Stimulated activated CD8-positive, alpha-beta memory T cell treated with anti-CD3 and anti-CD28 coated beads, Interleukin-7, amount 100 ng/mL, for 24 hours (primary cell): ENCODE results near the gene RNF157.
A peak's percentile ranks its signal among the peaks of the same experiment; 100 is the strongest.
"Not testable (repeated sequence)": the region's sequence is repeated elsewhere in the genome, so short reads cannot be mapped to it uniquely, and the experiment has no call there.

Source experiments
- DNase-seq: peaks from one replicate; pipeline ENCODE4 v3.0.0-alpha.2; 2020; ENCODE audit warnings: low read depth

Gene RNF157

GRCh38 chr17:76189247-76189646, 51.0 kb downstream of the RNF157 start:
- DNase-seq: no peak

GRCh38 chr17:76188213-76189016, 51.9 kb downstream of the RNF157 start:
- DNase-seq: no peak

DNA sequence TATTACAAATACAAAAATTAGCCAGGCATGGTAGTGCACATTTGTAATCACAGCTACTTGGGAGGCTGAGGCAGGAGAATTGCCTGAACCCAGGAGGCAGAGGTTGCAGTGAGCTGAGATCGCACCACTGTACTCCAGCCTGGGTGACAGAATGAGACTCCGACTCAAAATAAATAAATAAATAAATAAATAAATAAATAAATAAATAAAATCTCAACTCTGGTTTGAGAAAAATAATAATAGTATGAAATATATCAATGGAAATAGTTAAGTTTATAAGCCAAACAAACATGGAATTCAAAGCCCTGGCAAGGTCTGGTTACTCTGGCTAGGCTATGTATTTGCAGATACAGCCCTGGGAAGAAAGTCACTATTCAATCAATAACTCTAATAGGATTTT, 53.5 kb downstream of the RNF157 start:
- DNase-seq: not testable (repeated sequence)

DNA sequence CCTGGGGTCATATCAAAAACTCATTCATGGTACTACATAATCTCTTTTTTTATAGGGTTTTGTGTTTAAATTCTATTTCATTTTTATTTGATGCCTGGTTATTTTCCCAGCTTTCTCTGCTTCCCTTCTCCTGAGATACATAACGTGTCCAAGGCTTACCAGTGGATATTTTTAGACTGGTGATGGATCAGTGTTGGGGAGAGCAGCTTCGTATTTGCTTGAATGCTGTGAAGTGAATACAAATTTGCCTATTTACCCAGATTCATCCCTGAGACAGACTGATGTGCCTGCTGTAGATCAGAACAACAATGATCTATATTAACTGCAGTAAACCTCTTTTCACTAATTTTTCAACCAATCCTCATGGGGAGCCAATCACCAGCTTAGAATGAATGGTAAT, 56.0 kb downstream of the RNF157 start:
- no peak for DNase-seq

GRCh38 chr17:76182016-76182764, 58.1 kb downstream of the RNF157 start:
- peak; percentile 95 for DNase-seq

DNA sequence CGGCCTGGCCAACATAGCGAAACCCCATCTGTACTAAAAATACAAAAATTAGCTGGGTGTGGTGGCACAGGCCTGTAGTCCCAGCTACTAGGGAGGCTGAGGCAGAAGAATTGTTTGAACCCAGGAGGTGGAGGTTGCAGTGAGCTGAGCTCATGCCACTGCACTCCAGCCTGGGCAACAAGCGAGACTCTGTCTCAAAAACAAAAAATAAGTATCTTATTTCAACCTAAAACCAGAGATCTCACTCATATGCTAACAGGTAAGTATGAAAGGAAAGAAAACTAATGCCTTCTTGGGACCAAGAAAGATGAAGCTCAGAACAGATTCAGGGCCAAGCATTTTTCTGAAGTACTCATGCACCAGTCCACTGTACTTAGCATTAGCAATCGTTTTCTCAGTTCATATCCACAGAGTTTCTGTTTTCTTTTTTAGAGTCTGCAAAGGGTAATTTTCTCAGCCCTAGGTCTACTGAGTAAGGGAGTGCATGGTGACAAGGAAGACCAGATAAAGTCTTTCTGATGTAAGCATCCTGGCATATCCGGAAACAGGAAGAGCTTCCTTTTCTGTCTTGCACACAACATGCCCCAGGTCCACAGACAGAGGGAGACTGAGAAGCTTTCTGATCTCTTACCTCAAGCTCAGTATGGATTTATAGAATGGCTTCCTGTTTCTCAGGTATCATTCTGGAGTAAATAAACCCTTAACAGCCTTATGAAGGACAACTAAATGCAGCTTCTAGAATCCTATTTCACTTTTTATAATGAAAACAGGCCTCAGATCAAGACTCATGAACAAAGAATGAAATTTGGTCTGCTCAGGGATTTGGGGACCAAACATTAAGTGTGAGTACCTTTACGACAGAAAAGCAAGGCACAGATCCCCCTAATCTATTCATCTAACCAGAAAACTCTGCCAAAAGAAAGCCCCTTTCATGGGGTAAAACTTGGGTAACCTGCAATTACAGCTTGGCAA, 60.5 kb downstream of the RNF157 start:
- no peak for DNase-seq

- DNase-seq: no peak
These were observed 62.2 kb downstream of the RNF157 start for GRCh38 chr17:76178124-76178523.

GRCh38 chr17:76176701-76177574, 63.4 kb downstream of the RNF157 start:
- DNase-seq: no peak

DNA sequence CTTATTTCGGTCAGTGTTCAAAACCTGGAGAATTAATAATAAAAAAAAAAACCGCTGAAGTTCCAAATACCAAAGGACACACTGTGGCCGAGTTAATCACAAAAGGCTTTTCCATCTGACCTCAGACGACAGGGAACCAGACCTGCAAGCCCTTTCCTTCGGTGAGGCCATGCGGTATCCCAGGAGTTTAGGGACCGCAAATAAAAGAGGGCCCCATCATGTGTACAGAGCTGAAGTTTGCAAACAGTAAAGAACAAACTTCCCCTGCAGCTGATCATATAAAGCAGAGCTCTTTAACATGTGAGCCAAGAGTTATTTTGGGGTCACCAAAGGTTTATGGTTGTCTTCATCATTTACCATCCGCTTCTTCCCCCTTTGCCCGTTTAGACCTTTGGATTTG, 66.3 kb downstream of the RNF157 start:
- DNase-seq: no peak

- no peak for DNase-seq
These were observed 66.8 kb downstream of the RNF157 start for GRCh38 chr17:76173474-76173873.

GRCh38 chr17:76171706-76172105, 68.6 kb downstream of the RNF157 start:
- DNase-seq: no peak

GRCh38 chr17:76170114-76170513, 70.2 kb downstream of the RNF157 start:
- DNase-seq: no peak

DNA sequence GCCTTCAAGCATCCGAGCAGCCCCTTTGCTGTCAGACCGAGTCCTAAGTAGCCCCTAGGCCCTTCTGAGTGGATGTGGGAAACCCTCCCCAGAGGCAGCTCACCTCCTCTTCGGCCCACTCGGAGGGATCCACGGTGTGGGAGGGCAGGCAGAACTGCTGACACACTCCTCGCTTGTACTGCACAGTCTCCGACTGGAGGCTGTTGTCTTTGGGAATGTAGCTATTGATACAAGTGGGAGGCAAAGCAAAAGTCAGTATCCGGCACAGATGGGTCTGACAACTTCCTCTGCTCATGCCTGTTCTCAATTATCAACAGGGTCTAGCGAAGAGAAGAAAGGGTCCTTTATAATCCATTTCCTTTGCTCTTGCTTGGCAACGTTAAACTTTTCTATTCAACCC, 73.4 kb downstream of the RNF157 start:
- no peak for DNase-seq

- no peak for DNase-seq
These were observed 74.1 kb downstream of the RNF157 start for GRCh38 chr17:76166168-76166567.

- no peak for DNase-seq
These were observed 76.0 kb downstream of the RNF157 start for GRCh38 chr17:76164331-76164730.

- DNase-seq: no peak
These were observed 76.4 kb downstream of the RNF157 start for GRCh38 chr17:76163919-76164318.

DNA sequence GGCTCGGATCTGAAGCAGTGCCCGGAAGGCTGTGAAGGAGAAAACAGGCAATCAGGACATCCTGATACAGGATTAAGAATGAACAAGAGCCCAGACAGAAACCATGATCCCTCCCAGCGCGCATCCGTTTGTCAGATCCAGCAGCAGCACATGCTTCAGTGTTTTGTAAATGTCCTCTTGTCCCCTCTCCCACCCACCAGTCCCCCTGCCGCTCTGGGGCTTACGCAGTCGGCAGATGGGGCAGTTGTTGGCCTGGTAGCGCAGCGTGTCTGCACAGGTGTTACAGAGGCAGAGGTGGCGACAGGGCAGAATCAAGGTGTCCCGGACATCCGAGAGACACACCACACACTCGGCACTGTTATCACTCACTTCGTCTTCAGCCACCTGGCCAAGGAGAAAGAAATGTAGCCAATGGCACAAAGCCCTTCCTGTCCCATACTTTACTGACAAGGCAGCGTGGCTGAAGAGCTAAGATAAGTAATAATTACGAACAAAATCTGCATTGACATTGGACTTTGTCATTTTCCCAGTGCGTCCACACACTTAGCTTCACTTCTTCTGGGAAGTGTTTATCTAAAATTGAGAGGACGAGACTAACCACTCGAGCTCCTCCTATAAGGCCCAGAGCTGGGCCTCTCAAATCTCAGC, 78.5 kb downstream of the RNF157 start:
- DNase-seq: no peak

GRCh38 chr17:76160896-76161528, 79.3 kb downstream of the RNF157 start:
- DNase-seq: no peak

DNA sequence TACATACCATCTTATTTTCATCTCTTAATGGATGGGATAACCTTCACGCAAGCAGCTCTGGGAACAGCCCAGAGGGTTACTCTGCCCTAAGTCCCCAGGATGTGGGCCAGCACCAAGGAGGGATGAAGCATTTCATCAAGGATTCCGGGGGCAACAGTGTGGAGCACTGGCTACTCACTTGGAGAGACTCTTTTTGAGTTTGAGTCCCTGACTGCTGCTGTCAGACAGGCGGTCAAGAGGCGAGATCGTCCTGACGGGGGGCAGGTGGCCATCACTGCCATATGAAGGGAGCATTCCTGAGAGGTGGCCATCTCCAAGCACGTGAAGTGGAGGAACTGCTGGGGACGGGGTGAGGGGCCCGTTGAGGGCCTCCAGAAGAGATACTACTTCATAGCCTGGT, 81.1 kb downstream of the RNF157 start:
- no peak for DNase-seq

GRCh38 chr17:76157759-76158158, 82.5 kb downstream of the RNF157 start:
- no peak for DNase-seq
